Embryonic facial prominence (tissue), 1 donor: ENCODE results near the gene PAM.

Experiments
- DNase-seq: peaks from one replicate; pipeline ENCODE4 v3.0.0-alpha.2; 2016; ENCODE audit errors: extremely low spot score

PAM gene

GRCh38 chr5:102937894-102938293, 182.8 kb downstream of the PAM start:
- no peak for DNase-seq

- no peak for DNase-seq
Observed at GRCh38 chr5:102941111-102941510, 186.0 kb downstream of the PAM start.

- no peak for DNase-seq
Observed at GRCh38 chr5:102946414-102946813, 191.3 kb downstream of the PAM start.

GRCh38 chr5:102946971-102947370, 191.9 kb downstream of the PAM start:
- no peak for DNase-seq

GRCh38 chr5:102955488-102955887, 200.4 kb downstream of the PAM start:
- DNase-seq, result no peak

GRCh38 chr5:102956599-102956998, 201.5 kb downstream of the PAM start:
- no peak for DNase-seq

- DNase-seq, result no peak
Observed at GRCh38 chr5:102957141-102957540, 202.0 kb downstream of the PAM start.

GRCh38 chr5:102958481-102959011, 203.4 kb downstream of the PAM start:
- DNase-seq, result peak; percentile 31

- DNase-seq, result no peak
Observed at GRCh38 chr5:102959055-102959454, 203.9 kb downstream of the PAM start.

- DNase-seq, result no peak
Observed at GRCh38 chr5:102961671-102962070, 206.6 kb downstream of the PAM start.

- no peak for DNase-seq
Observed at GRCh38 chr5:102965653-102966052, 210.5 kb downstream of the PAM start.

GRCh38 chr5:102969641-102970040, 214.5 kb downstream of the PAM start:
- no peak for DNase-seq

GRCh38 chr5:102971676-102972293, 216.7 kb downstream of the PAM start:
- DNase-seq, result peak; percentile 36

GRCh38 chr5:102974177-102974576, 219.1 kb downstream of the PAM start:
- DNase-seq, result no peak

- no peak for DNase-seq
Observed at GRCh38 chr5:102975045-102975444, 219.9 kb downstream of the PAM start.

- no peak for DNase-seq
Observed at GRCh38 chr5:102975457-102976182, 220.5 kb downstream of the PAM start.

GRCh38 chr5:102981957-102982635, 227.0 kb downstream of the PAM start:
- no peak for DNase-seq

- DNase-seq, result no peak
Observed at GRCh38 chr5:102986074-102986473, 231.0 kb downstream of the PAM start.

GRCh38 chr5:102988459-102988858, 233.4 kb downstream of the PAM start:
- no peak for DNase-seq

- DNase-seq, result no peak
Observed at GRCh38 chr5:102991802-102992201, 236.7 kb downstream of the PAM start.

GRCh38 chr5:102996011-102996575, 241.0 kb downstream of the PAM start:
- DNase-seq, result no peak

GRCh38 chr5:102998224-102998623, 243.1 kb downstream of the PAM start:
- no peak for DNase-seq
